K562 (cell line): ENCODE results near the gene TCF7. TPM values are rescaled to one million over a fixed set of nuclear protein-coding genes. Genes with fewer than 3 reads are reported as not detected.

Experiments
- ATAC-seq: fragments of 200-7000 bp; cut with Tn5 transposase; 3 replicates; pipeline ENCODE4 v1.9.1; 2020; ENCODE audit warnings: moderate library complexity
- BruUV-seq: library from RNA; stranded (reverse); fragments of 400-500 nt; replicated peaks from 2 replicates; lab custom pipeline; 2021; lab: Mats Ljungman, UMichigan
- CTCF ChIA-PET: fragments of 300-600 bp; formaldehyde crosslinking; extraction: SDS; loops from one replicate; lab custom pipeline; 2021; ENCODE audit warnings: low intra/inter-chr PET ratio; lab: Yijun Ruan, JAX
- POLR2A ChIA-PET: fragments of 300-600, 350-650 bp; sonication (Branson Sonifier 250); formaldehyde crosslinking; extraction: SDS; loops from one replicate; lab custom pipeline; 2021; ENCODE audit warnings: antibody characterized with exemption, inconsistent platforms; lab: Yijun Ruan, JAX
- DNase-seq, 4 experiments: peaks; one replicate each; pipeline versions ENCODE4 v3.0.0 to v3.0.0-alpha.2; 2011 to 2018; ENCODE audit warnings: low spot score in 3 of 4, mixed read lengths in 3 of 4; ENCODE audit errors: extremely low read depth in 1 of 4
- FAIRE-seq: peaks from 2 replicates; lab custom pipeline; 2011; peaks lifted over from hg19 to GRCh38; lab: Jason Lieb, UNC
- H2AFZ ChIP-seq: 2 replicates; pipeline ENCODE4 v1.6.0; 2011; ENCODE audit warnings: low read depth, low read length, control low read depth, inconsistent platforms
- H3K27ac ChIP-seq: fragments of 200-600 bp; 3 replicates; pipeline ENCODE4 v1.8.0; 2011; ENCODE audit warnings: low read depth, mild to moderate bottlenecking, control low read depth, inconsistent platforms, low read length, moderate library complexity, mixed read lengths; ENCODE audit errors: extremely low read depth
- H3K27me3 ChIP-seq, 2 experiments: fragments of 300-600 bp in 1 of 2; 2 replicates in 1 of 2; 3 replicates in 1 of 2; pipeline versions ENCODE4 v1.6.0 to v1.8.0; 2011; ENCODE audit warnings: inconsistent platforms in 2 of 2, low read length in 2 of 2, mild to moderate bottlenecking in 1 of 2, mixed read lengths in 1 of 2, moderate library complexity in 1 of 2; ENCODE audit not compliant: control insufficient read depth in 2 of 2, insufficient read depth in 2 of 2
- H3K36me3 ChIP-seq: fragments of 300-600 bp; 3 replicates; pipeline ENCODE4 v1.8.0; 2011; ENCODE audit warnings: mild to moderate bottlenecking, low read length, inconsistent platforms; ENCODE audit not compliant: control insufficient read depth, insufficient read depth
- H3K4me1 ChIP-seq, 2 experiments: fragments of 200-600 bp in 1 of 2; replicated peaks in 1 of 2; 2 replicates in 1 of 2; 3 replicates in 1 of 2; pipeline versions ENCODE4 v1.5.1 to v1.8.0; 2011; ENCODE audit warnings: inconsistent platforms in 2 of 2, low read length in 2 of 2, mild to moderate bottlenecking in 1 of 2, mixed read lengths in 1 of 2, moderate library complexity in 1 of 2; ENCODE audit not compliant: control insufficient read depth in 2 of 2, insufficient read depth in 2 of 2
- H3K4me2 ChIP-seq: 2 replicates; pipeline ENCODE4 v1.6.1; 2011; ENCODE audit warnings: low read length, control low read depth, inconsistent platforms, mixed read lengths; ENCODE audit not compliant: insufficient read depth
- H3K4me3 ChIP-seq: fragments of 200-600 bp; sonication (generic), shearing (Covaris generic); 2 replicates; pipeline ENCODE4 v1.5.1; 2016; ENCODE audit warnings: control low read depth, inconsistent platforms
- H3K79me2 ChIP-seq: fragments of 200-600 bp; 3 replicates; pipeline ENCODE4 v1.8.0; 2011; ENCODE audit warnings: low read length, inconsistent platforms; ENCODE audit not compliant: control insufficient read depth, insufficient read depth
- H3K9ac ChIP-seq, 2 experiments: 2 replicates each; pipeline versions ENCODE4 v1.6.0 to v1.6.1; 2011; ENCODE audit warnings: low read depth in 2 of 2, low read length in 2 of 2, control low read depth in 1 of 2, inconsistent platforms in 1 of 2, mild to moderate bottlenecking in 1 of 2, mixed read lengths in 1 of 2; ENCODE audit not compliant: insufficient read depth in 1 of 2
- H3K9me1 ChIP-seq: one replicate; pipeline ENCODE4 v1.6.0; 2011; ENCODE audit warnings: inconsistent platforms, mild to moderate bottlenecking, low read length, moderate library complexity; ENCODE audit not compliant: control insufficient read depth, insufficient read depth
- H3K9me3 ChIP-seq: replicated peaks from 2 replicates; pipeline ENCODE4 v1.5.1; 2011; ENCODE audit warnings: low read depth, low read length, inconsistent platforms; ENCODE audit not compliant: control insufficient read depth, insufficient read depth
- H4K20me1 ChIP-seq: replicated peaks from 2 replicates; pipeline ENCODE4 v1.6.1; 2011; ENCODE audit warnings: low read length, inconsistent platforms, mixed read lengths; ENCODE audit not compliant: control insufficient read depth, insufficient read depth
- ESRRA ChIP-seq: fragments of 450-650 bp; IDR thresholded peaks from 2 replicates; pipeline ENCODE4 v1.6.1; 2014; ENCODE audit warnings: low read depth, mild to moderate bottlenecking, moderate library complexity, borderline replicate concordance
- PYGO2 ChIP-seq: fragments of 450-650 bp; IDR thresholded peaks from 2 replicates; pipeline ENCODE4 v1.6.1; 2016; ENCODE audit warnings: mild to moderate bottlenecking, missing genetic modification characterization, moderate library complexity, missing compliant biosample characterization
- RBM25 ChIP-seq: fragments of 200-400 bp; formaldehyde crosslinking; IDR thresholded peaks from 2 replicates; pipeline ENCODE4 v1.6.1; 2018; ENCODE audit warnings: low read length, low read depth, moderate library complexity; ENCODE audit not compliant: severe bottlenecking
- ZBTB17 ChIP-seq: fragments of 450-650 bp; formaldehyde crosslinking; IDR thresholded peaks from 2 replicates; pipeline ENCODE4 v1.4.0; 2020; ENCODE audit warnings: mild to moderate bottlenecking
- ZC3H11A ChIP-seq: IDR thresholded peaks from 2 replicates; pipeline ENCODE4 v1.6.1; 2012; ENCODE audit warnings: low read depth, low read length, improper control_type of control experiment
- ZFP36 ChIP-seq: fragments of 150-350 bp; IDR thresholded peaks from 2 replicates; pipeline ENCODE4 v1.6.1; 2018; ENCODE audit warnings: low read length, low read depth; ENCODE audit not compliant: partially characterized antibody
- ZNF263 ChIP-seq: sonication (generic); formaldehyde crosslinking; IDR thresholded peaks from 2 replicates; pipeline ENCODE4 v1.8.0; 2022; ENCODE audit warnings: mild to moderate bottlenecking, missing genetic modification reagents, borderline replicate concordance
- ZNF644 ChIP-seq: fragments of 200-800 bp; sonication (Bioruptor generic); IDR thresholded peaks from 2 replicates; pipeline ENCODE4 v1.6.1; 2016; ENCODE audit warnings: low read depth, missing genetic modification characterization, missing compliant biosample characterization
- ZSCAN32 ChIP-seq: fragments of 450-650 bp; formaldehyde crosslinking; IDR thresholded peaks from 2 replicates; pipeline ENCODE4 v1.4.0; 2020; ENCODE audit warnings: mild to moderate bottlenecking, moderate library complexity
- WGBS: fragments of 100-300 bp; shearing (Covaris generic); methylation state at CpG from one replicate; pipeline ENCODE4 v1.1.6; 2016; ENCODE audit warnings: low coverage, mixed read lengths; ENCODE audit not compliant: insufficient coverage; ENCODE audit errors: missing lambda C conversion rate; 5-methylcytosine and 5-hydroxymethylcytosine counted together
- in situ Hi-C: fragments of 300-500 bp; cut with MboI; formaldehyde crosslinking; loops from 4 replicates; pipeline ENCODE4 v1.15.0; 2018; ENCODE audit warnings: inconsistent platforms, mixed read lengths
- intact Hi-C: fragments of 100-400 bp; cut with micrococcal nuclease; formaldehyde crosslinking; loops from 2 replicates; pipeline ENCODE4 v1.14.2; 2022
- polyA plus RNA-seq, 8 experiments: library from polyadenylated mRNA; depleted of rRNA in 4 of 8; stranded (reverse) in 5 of 8; unstranded in 3 of 8; fragments of >200 nt; fragmentation: Nextera tagmentation in 2 of 8; fragmentation: Illumina TruSeq in 1 of 8; extraction: Ambion mirVana in 2 of 8; extraction: Trizol in 1 of 8; gene quantifications; 2 replicates each; pipeline versions ENCODE4 v1.2.1 to v1.2.3, GENCODE V29; 2011 to 2014; ENCODE audit warnings: inconsistent platforms in 1 of 8, missing spikeins in 1 of 8
- total RNA-seq, 7 experiments: library from RNA; depleted of rRNA in 6 of 7; stranded (reverse); fragments of >200 nt in 6 of 7; fragmentation: Illumina TruSeq in 2 of 7; extraction: Trizol in 2 of 7; gene quantifications; 2 replicates each; pipeline versions ENCODE4 v1.2.1 to v1.2.3, GENCODE V29; 2011 to 2021; ENCODE audit warnings: low replicate concordance in 1 of 7
- TF ChIP-seq, protein P1 (sequence below): sonication (generic); formaldehyde crosslinking; IDR thresholded peaks from 2 replicates; pipeline ENCODE4 v1.9.0; 2022; ENCODE audit warnings: mild to moderate bottlenecking, missing genetic modification reagents

TCF7 gene
- total and polyA plus RNA-seq, 9 of the 15 experiments (the other 6 are each of a cell fraction or from before 2014, with no cell fraction given), result 1.6 to 14.9 (median 4.2) TPM

DNA sequence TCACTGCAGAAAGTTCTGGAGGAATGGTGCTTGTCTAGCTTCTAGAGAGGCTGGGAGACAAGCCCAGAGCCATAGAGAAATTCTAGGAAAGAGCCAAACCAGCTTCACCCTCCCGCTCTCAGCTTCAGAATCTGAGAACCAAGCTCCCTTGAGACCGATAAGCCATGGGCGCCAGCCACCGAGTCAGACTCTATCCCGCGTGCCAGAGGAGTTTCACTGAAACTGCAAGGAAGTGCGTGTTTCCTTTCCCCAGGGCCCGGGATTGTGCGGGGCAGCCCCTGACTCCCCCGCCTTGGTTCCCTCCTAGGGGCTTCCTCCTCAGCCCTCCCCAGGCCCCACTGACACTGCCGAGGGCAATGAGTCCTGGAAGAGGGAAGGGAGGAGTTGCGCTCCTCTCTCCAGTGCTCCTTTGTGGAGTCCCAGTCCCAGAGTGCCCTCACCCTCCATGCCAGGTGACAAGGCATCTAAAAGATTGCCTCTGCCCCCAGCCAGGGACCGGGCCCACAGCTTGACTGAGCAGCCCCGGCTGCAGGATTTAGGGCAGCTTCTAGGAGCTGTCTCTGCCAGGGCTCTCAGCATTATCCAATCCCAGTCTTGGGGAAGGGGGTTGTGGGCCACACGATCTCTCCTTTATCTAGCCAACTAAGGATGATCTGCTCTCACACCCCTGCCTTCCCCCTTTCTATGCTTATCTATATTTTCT is 18.4 kb upstream of the TCF7 start (continued):
- TF ChIP-seq, protein P1, sequence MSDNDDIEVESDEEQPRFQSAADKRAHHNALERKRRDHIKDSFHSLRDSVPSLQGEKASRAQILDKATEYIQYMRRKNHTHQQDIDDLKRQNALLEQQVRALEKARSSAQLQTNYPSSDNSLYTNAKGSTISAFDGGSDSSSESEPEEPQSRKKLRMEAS, result no peak
- no peak for TF ChIP-seq PYGO2 (tag)
- no peak for TF ChIP-seq ZNF644 (tag)
- no peak for TF ChIP-seq RBM25
- TF ChIP-seq ZSCAN32, result no peak
- no peak for TF ChIP-seq ZBTB17 (CRISPR knock-in tag)
- no peak for TF ChIP-seq ZNF263 (CRISPR knock-in tag)
- TF ChIP-seq ZC3H11A, result no peak
- TF ChIP-seq, all 486 proteins: peak for 0

DNA sequence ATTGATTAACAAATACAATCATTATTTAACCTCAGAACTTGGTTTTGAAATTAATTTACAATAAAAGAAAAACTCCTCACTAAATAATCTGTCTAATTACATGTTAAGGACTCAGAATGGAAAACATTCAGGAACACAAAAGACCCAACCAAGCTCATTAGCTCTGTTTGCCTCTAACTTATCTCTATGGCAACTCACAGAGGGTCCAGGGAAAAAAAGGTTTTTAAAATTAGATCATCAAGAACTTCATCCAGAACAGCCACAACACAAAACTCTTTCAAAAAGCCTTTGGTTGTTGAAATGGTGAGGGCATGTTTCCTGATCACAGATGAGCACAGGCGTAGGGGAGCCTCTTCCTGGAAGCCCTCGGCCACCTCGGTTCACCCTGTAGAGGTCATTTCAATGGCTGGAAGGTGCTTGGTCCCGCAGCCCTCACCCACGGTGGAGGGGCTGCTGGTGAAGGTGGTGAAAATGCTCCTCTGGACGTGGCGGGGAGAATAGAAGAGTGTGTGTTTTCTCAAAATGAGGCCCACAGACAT is 17.2 kb upstream of the TCF7 start:
- TF ChIP-seq ZFP36 (peak; percentile 35), ESRRA (peak; percentile 75), ZNF263 (CRISPR knock-in tag) (no peak)
- H3K9me3 ChIP-seq, result no peaks in the 10 kb centered on the region
- H3K27me3 ChIP-seq, result peaks cover 6 to 19% of the 10 kb centered on the region in 2 experiments; a peak in 4 of 5 replicates
- intact Hi-C loops, result no loop called here
- FAIRE-seq (no peak), ATAC-seq (no peak), DNase-seq (no peak)
- H3K4me1 ChIP-seq, result peaks cover 0 to 11% of the 10 kb centered on the region in 2 experiments; a peak in 2 of 5 replicates
- H2AFZ ChIP-seq, result no peak overlapping the region
- H3K9ac ChIP-seq, result peak overlapping the region in 1 of 2 experiments; percentile 68; a peak in 1 of 4 replicates
- no peaks in the 10 kb centered on the region for H3K79me2 ChIP-seq
- POLR2A ChIA-PET, result no interaction called here
- no peak overlapping the region for H3K4me3 ChIP-seq
- no peaks in the 10 kb centered on the region for H4K20me1 ChIP-seq
- H3K9me1 ChIP-seq, result no peaks in the 10 kb centered on the region
- no peak overlapping the region for H3K4me2 ChIP-seq
- WGBS, result 19% methylated on average over 7 of the region's 7 CpGs
- CTCF ChIA-PET, result no interaction called here
- in situ Hi-C loops, result no loop called here
- no TSS peak for BruUV-seq
- no peaks in the 10 kb centered on the region for H3K36me3 ChIP-seq
- H3K27ac ChIP-seq, result no peak overlapping the region
